ENCODE measurements around the gene ERLEC1. TPM values are rescaled to one million over a fixed set of nuclear protein-coding genes. Genes with fewer than 3 reads are reported as not detected.
"Not testable (repeated sequence)": the region's sequence is repeated elsewhere in the genome, so short reads cannot be mapped to it uniquely, and the experiment has no call there.

The ERLEC1 gene
- total RNA-seq, 1 donor from 2014 or later = 37.9 TPM

GRCh38 chr2:53821810-53822209 is 35.0 kb downstream of the ERLEC1 start:
- Mint-ChIP-seq H3K27ac (no peak overlapping the region), H3K4me3 (ENCODE audit: low read depth) (no peak overlapping the region)

GRCh38 chr2:53823639-53824038 is 36.8 kb downstream of the ERLEC1 start:
- not testable (repeated sequence) for H3K4me3 Mint-ChIP-seq (ENCODE audit: low read depth); H3K27ac Mint-ChIP-seq; H3K36me3 Mint-ChIP-seq (ENCODE audit: insufficient read depth); DNase-seq (ENCODE audit: low spot score, unreplicated experiment); H3K27me3 Mint-ChIP-seq; H3K9me3 Mint-ChIP-seq (ENCODE audit: low read depth); H3K4me1 Mint-ChIP-seq (ENCODE audit: low read depth)

More at GRCh38 chr2:53821810-53822209, 35.0 kb downstream of the ERLEC1 start:
- Mint-ChIP-seq H3K9me3 (ENCODE audit: low read depth) (no peaks in the 10 kb centered on the region), H3K4me1 (ENCODE audit: low read depth) (peaks cover 2% of the 10 kb centered on the region), H3K36me3 (ENCODE audit: insufficient read depth) (peaks cover 2% of the 10 kb centered on the region), H3K27me3 (no peaks in the 10 kb centered on the region)
- no peak for TF ChIP-seq CTCF (IDR thresholded peaks at IDR 0.05; ENCODE audit: unreplicated experiment)
- DNase-seq (ENCODE audit: low spot score, unreplicated experiment) = no peak

GRCh38 chr2:53826030-53826410 is 39.2 kb downstream of the ERLEC1 start:
- H3K27ac Mint-ChIP-seq = no peak overlapping the region
- no peak overlapping the region for H3K4me3 Mint-ChIP-seq (ENCODE audit: low read depth)
- TF ChIP-seq CTCF (IDR thresholded peaks at IDR 0.05; ENCODE audit: unreplicated experiment) = no peak
- DNase-seq (ENCODE audit: low spot score, unreplicated experiment) = no peak
- H3K4me1 Mint-ChIP-seq (ENCODE audit: low read depth) = peaks cover 2% of the 10 kb centered on the region
- H3K9me3 Mint-ChIP-seq (ENCODE audit: low read depth) = no peaks in the 10 kb centered on the region
- no peaks in the 10 kb centered on the region for H3K36me3 Mint-ChIP-seq (ENCODE audit: insufficient read depth)
- H3K27me3 Mint-ChIP-seq = no peaks in the 10 kb centered on the region

GRCh38 chr2:53826587-53827397 is 39.9 kb downstream of the ERLEC1 start:
- Mint-ChIP-seq H3K27ac (no peak overlapping the region), H3K27me3 (no peaks in the 10 kb centered on the region), H3K4me1 (ENCODE audit: low read depth) (peaks cover 2% of the 10 kb centered on the region), H3K4me3 (ENCODE audit: low read depth) (no peak overlapping the region), H3K9me3 (ENCODE audit: low read depth) (no peaks in the 10 kb centered on the region), H3K36me3 (ENCODE audit: insufficient read depth) (no peaks in the 10 kb centered on the region)
- no peak for TF ChIP-seq CTCF (IDR thresholded peaks at IDR 0.05; ENCODE audit: unreplicated experiment)
- no peak for DNase-seq (ENCODE audit: low spot score, unreplicated experiment)

GRCh38 chr2:53827398-53828175 is 40.7 kb downstream of the ERLEC1 start:
- DNase-seq (ENCODE audit: low spot score, unreplicated experiment) = no peak
- Mint-ChIP-seq H3K4me1 (ENCODE audit: low read depth) (peaks cover 2% of the 10 kb centered on the region), H3K36me3 (ENCODE audit: insufficient read depth) (no peaks in the 10 kb centered on the region), H3K27me3 (no peaks in the 10 kb centered on the region), H3K27ac (no peak overlapping the region), H3K4me3 (ENCODE audit: low read depth) (no peak overlapping the region), H3K9me3 (ENCODE audit: low read depth) (no peaks in the 10 kb centered on the region)
- TF ChIP-seq CTCF (IDR thresholded peaks at IDR 0.05; ENCODE audit: unreplicated experiment) = no peak

All from progenitor cell of endocrine pancreas (in vitro differentiated cells).